Upper lobe of left lung (tissue), 6 donors: Measurements from ENCODE around the gene CLCN6. TPM values are rescaled to one million over a fixed set of nuclear protein-coding genes. Genes with fewer than 3 reads are reported as not detected.

Experiments used
- ATAC-seq, 2 donors: fragments of 200-7000 bp; cut with Tn5 transposase; one replicate each; pipeline ENCODE4 v1.9.1; 2022; ENCODE audit warnings: mild to moderate bottlenecking in 2 of 2, moderate library complexity in 2 of 2; ENCODE audit not compliant: low FRiP score in 2 of 2
- DNase-seq, 2 donors: peaks; one replicate each; pipeline ENCODE4 v3.0.0-alpha.2; 2019 to 2020
- H3K27ac ChIP-seq, 4 donors: fragments of 200-600 bp; sonication (generic); one replicate each; pipeline ENCODE4 v1.5.1; 2016 to 2019
- H3K27me3 ChIP-seq, 4 donors: fragments of 200-600 bp; sonication (generic); one replicate each; pipeline ENCODE4 v1.5.1; 2017 to 2019
- H3K36me3 ChIP-seq, 4 donors: fragments of 200-600 bp; sonication (generic); one replicate each; pipeline ENCODE4 v1.5.1; 2016 to 2019
- H3K4me1 ChIP-seq, 4 donors: fragments of 200-600 bp; sonication (generic); one replicate each; pipeline ENCODE4 v1.5.1; 2018 to 2019
- H3K4me3 ChIP-seq, 4 donors: fragments of 200-600 bp; sonication (generic); one replicate each; pipeline ENCODE4 v1.5.1; 2017 to 2019; ENCODE audit warnings: mild to moderate bottlenecking in 2 of 4, moderate library complexity in 1 of 4
- H3K9me3 ChIP-seq, 4 donors: fragments of 200-600 bp; sonication (generic); one replicate each; pipeline ENCODE4 v1.5.1; 2018 to 2019
- CTCF ChIP-seq, 6 experiments: fragments of 450-650 bp in 4 of 6; fragments of 200-600 bp in 2 of 6; sonication (generic) in 2 of 6; IDR thresholded peaks; one replicate each; pipeline ENCODE4 v1.5.1; 2016 to 2019; ENCODE audit warnings: antibody characterized with exemption in 6 of 6
- EP300 ChIP-seq, 4 donors: sonication (generic); formaldehyde crosslinking; IDR thresholded peaks; one replicate each; pipeline ENCODE4 v1.5.1; 2017; ENCODE audit warnings: antibody characterized with exemption in 4 of 4, control low read depth in 2 of 4
- POLR2A ChIP-seq, 4 donors: fragments of 450-650 bp; IDR thresholded peaks; one replicate each; pipeline ENCODE4 v1.5.1; 2016 to 2017; ENCODE audit warnings: antibody characterized with exemption in 4 of 4, mild to moderate bottlenecking in 2 of 4
- POLR2AphosphoS5 ChIP-seq, 2 donors: sonication (generic); formaldehyde crosslinking; IDR thresholded peaks; one replicate each; pipeline ENCODE4 v1.5.1; 2017; ENCODE audit warnings: antibody characterized with exemption in 2 of 2
- WGBS, 2 donors: methylation state at CpG; one replicate each; pipeline ENCODE4 v1.1.5; 2017 to 2018; 5-methylcytosine and 5-hydroxymethylcytosine counted together
- total RNA-seq, 6 donors: library from RNA; depleted of rRNA in 4 of 6; stranded (reverse); fragments of >200 nt in 4 of 6; gene quantifications; one replicate each; pipeline versions ENCODE4 v1.1.0 to v1.2.1, GENCODE V29; 2016 to 2021
- donor health status: DM: no; HTN: no; CAD: no; lungs with moderate emphysema.
- donor health status: DM: no; HTN: yes; CAD: no; lungs with severe emphysema.

The CLCN6 gene
- total RNA-seq, 6 donors from 2014 or later = 21.6 to 96.4 (median 33.0) TPM

- peaks cover 0 to 5% (median 3%) of the 10 kb centered on the region in 4 donors for H3K4me1 ChIP-seq
- H3K36me3 ChIP-seq = peaks cover 37 to 99% (median 92%) of the 10 kb centered on the region in 4 donors
- no peaks in the 10 kb centered on the region for H3K27me3 ChIP-seq
- no peak overlapping the region for H3K27ac ChIP-seq
- H3K9me3 ChIP-seq = no peaks in the 10 kb centered on the region
- ATAC-seq (no peak), DNase-seq (no peak)
- TF ChIP-seq POLR2AphosphoS5 (IDR thresholded peaks at IDR 0.05) = no peak
- no peak for TF ChIP-seq EP300 (IDR thresholded peaks at IDR 0.05)
- no peak for TF ChIP-seq CTCF (IDR thresholded peaks at IDR 0.05)
- no peak for TF ChIP-seq POLR2A (IDR thresholded peaks at IDR 0.05)
- WGBS, 2 donors = 88 to 92% methylated on average over 9 to 11 of the region's 11 CpGs
- no peak overlapping the region for H3K4me3 ChIP-seq
Measured at GRCh38 chr1:11837767-11838348, 31.9 kb downstream of the CLCN6 start.

- Histone ChIP-seq H3K36me3 (peaks cover 34 to 99% (median 91%) of the 10 kb centered on the region in 4 donors), H3K4me1 (peaks cover 0 to 8% (median 3%) of the 10 kb centered on the region in 4 donors), H3K27ac (no peak overlapping the region), H3K9me3 (no peaks in the 10 kb centered on the region), H3K27me3 (no peaks in the 10 kb centered on the region), H3K4me3 (no peak overlapping the region)
- DNase-seq = peak; percentile 73 to 86
- WGBS, 2 donors = 65 to 69% methylated on average over 37 to 40 of the region's 40 CpGs
- TF ChIP-seq EP300 (IDR thresholded peaks at IDR 0.05) (no peak), POLR2AphosphoS5 (IDR thresholded peaks at IDR 0.05) (no peak), CTCF (IDR thresholded peaks at IDR 0.05) (peak; percentile 86 to 94 (median 92))
- ATAC-seq = peak; percentile 76 to 86
Measured at GRCh38 chr1:11838349-11839272, 32.6 kb downstream of the CLCN6 start.

GRCh38 chr1:11839727-11840705 is 34.0 kb downstream of the CLCN6 start:
- no peak for TF ChIP-seq CTCF (IDR thresholded peaks at IDR 0.05)
- Histone ChIP-seq H3K36me3 (peaks cover 35 to 99% (median 88%) of the 10 kb centered on the region in 4 donors), H3K27ac (no peak overlapping the region), H3K9me3 (no peaks in the 10 kb centered on the region), H3K4me3 (no peak overlapping the region), H3K27me3 (no peaks in the 10 kb centered on the region), H3K4me1 (peaks cover 0 to 8% (median 3%) of the 10 kb centered on the region in 4 donors)
- 89 to 96% methylated on average over 15 to 20 of the region's 20 CpGs for whole genome bisulfite sequencing, 2 donors
- ATAC-seq (no peak), DNase-seq (no peak)

GRCh38 chr1:11841245-11842153 is 35.5 kb downstream of the CLCN6 start:
- 69 to 80% methylated on average over 14 to 15 of the region's 17 CpGs for WGBS, 2 donors
- DNase-seq = no peak
- H3K36me3 ChIP-seq = peaks cover 32 to 95% (median 79%) of the 10 kb centered on the region in 4 donors
- H3K27me3 ChIP-seq = no peaks in the 10 kb centered on the region
- H3K27ac ChIP-seq = no peak overlapping the region
- ATAC-seq = no peak
- H3K4me3 ChIP-seq = no peak overlapping the region
- peaks cover 0 to 8% (median 3%) of the 10 kb centered on the region in 4 donors for H3K4me1 ChIP-seq
- no peak for TF ChIP-seq EP300 (IDR thresholded peaks at IDR 0.05)
- H3K9me3 ChIP-seq = no peaks in the 10 kb centered on the region
